ENCODE measurements around the gene SEPHS2. TPM values are rescaled to one million over a fixed set of nuclear protein-coding genes. Genes with fewer than 3 reads are reported as not detected.
"Not testable (repeated sequence)": the region's sequence is repeated elsewhere in the genome, so short reads cannot be mapped to it uniquely, and the experiment has no call there.

Gene SEPHS2
- polyA plus RNA-seq, 3 donors = 25.0 to 45.0 (median 38.6) TPM

GRCh38 chr16:30473231-30474073 lies 27.8 kb upstream of the SEPHS2 start:
- H3K27ac ChIP-seq (ENCODE audit: low read depth, low read length) = no peak overlapping the region

GRCh38 chr16:30472328-30472942 lies 26.8 kb upstream of the SEPHS2 start, which contains the start of gene ITGAL:
TSS of gene ITGAL (plus strand) at chr16:30472742. CDS start at chr16:30472838, 96 bp downstream.
- WGBS, 3 donors = 46 to 50% (median 46%) methylated on average over 8 of the region's 8 CpGs
- no peak within 1 kb of the TSS for H3K27ac ChIP-seq (ENCODE audit: low read depth, low read length)

More at GRCh38 chr16:30473231-30474073, 27.8 kb upstream of the SEPHS2 start:
- WGBS, 3 donors = 45 to 66% (median 48%) methylated on average over 19 of the region's 19 CpGs

- WGBS, 3 donors = 80 to 87% (median 84%) methylated on average over 8 of the region's 8 CpGs
- no peak overlapping the region for H3K27ac ChIP-seq (ENCODE audit: low read depth, low read length)
These were observed 24.9 kb upstream of the SEPHS2 start for GRCh38 chr16:30470632-30470995.

- no peak overlapping the region for H3K27ac ChIP-seq (ENCODE audit: low read depth, low read length)
- 76 to 84% (median 81%) methylated on average over 3 of the region's 3 CpGs for WGBS, 3 donors
These were observed 24.5 kb upstream of the SEPHS2 start for GRCh38 chr16:30470170-30470512.

- H3K27ac ChIP-seq (ENCODE audit: low read depth, low read length) = no peak overlapping the region
- 76 to 92% (median 89%) methylated on average over 7 of the region's 7 CpGs for WGBS, 3 donors
These were observed 18.4 kb upstream of the SEPHS2 start for GRCh38 chr16:30464078-30464477.

GRCh38 chr16:30461426-30461825 lies 15.8 kb upstream of the SEPHS2 start:
- H3K27ac ChIP-seq (ENCODE audit: low read depth, low read length) = not testable (repeated sequence)
- WGBS, 3 donors = 58 to 84% (median 73%) methylated on average over 5 of the region's 5 CpGs

GRCh38 chr16:30459456-30459855 lies 13.8 kb upstream of the SEPHS2 start:
- H3K27ac ChIP-seq (ENCODE audit: low read depth, low read length) = no peak overlapping the region
- 83 to 85% (median 84%) methylated on average over 11 of the region's 11 CpGs for WGBS, 3 donors

- WGBS, 3 donors = 55 to 78% (median 59%) methylated on average over 22 of the region's 22 CpGs
- H3K27ac ChIP-seq (ENCODE audit: low read depth, low read length) = no peak overlapping the region
These were observed 13.1 kb upstream of the SEPHS2 start for GRCh38 chr16:30458561-30459394.

- WGBS, 3 donors = 90 to 93% (median 91%) methylated on average over 16 of the region's 16 CpGs
- no peak overlapping the region for H3K27ac ChIP-seq (ENCODE audit: low read depth, low read length)
These were observed 12.3 kb upstream of the SEPHS2 start for GRCh38 chr16:30457743-30458560.

GRCh38 chr16:30457256-30457655 lies 11.6 kb upstream of the SEPHS2 start:
- H3K27ac ChIP-seq (ENCODE audit: low read depth, low read length) = no peak overlapping the region
- 80 to 100% (median 100%) methylated on average over 1 of the region's 1 CpG for WGBS, 3 donors

GRCh38 chr16:30456302-30456701 lies 10.6 kb upstream of the SEPHS2 start:
- H3K27ac ChIP-seq (ENCODE audit: low read depth, low read length) = no peak overlapping the region
- WGBS, 3 donors = 80 to 93% (median 93%) methylated on average over 1 of the region's 1 CpG

GRCh38 chr16:30452709-30453580 lies 7.3 kb upstream of the SEPHS2 start:
- WGBS, 3 donors = 62 to 72% (median 72%) methylated on average over 20 of the region's 20 CpGs
- not testable (repeated sequence) for H3K27ac ChIP-seq (ENCODE audit: low read depth, low read length)

- no peak overlapping the region for H3K27ac ChIP-seq (ENCODE audit: low read depth, low read length)
- 88 to 93% (median 88%) methylated on average over 3 of the region's 3 CpGs for WGBS, 3 donors
These were observed 3.4 kb upstream of the SEPHS2 start for GRCh38 chr16:30449116-30449435.

GRCh38 chr16:30447512-30448226 lies 2.0 kb upstream of the SEPHS2 start:
- H3K27ac ChIP-seq (ENCODE audit: low read depth, low read length) = no peak overlapping the region
- 34 to 89% (median 80%) methylated on average over 12 of the region's 12 CpGs for WGBS, 3 donors

- WGBS, 3 donors = 66 to 75% (median 68%) methylated on average over 10 of the region's 10 CpGs
- no peak overlapping the region for H3K27ac ChIP-seq (ENCODE audit: low read depth, low read length)
These were observed 525 bp upstream of the SEPHS2 start for GRCh38 chr16:30446203-30446595.

GRCh38 chr16:30445149-30445407 lies 596 bp downstream of the SEPHS2 start:
- no peak overlapping the region for H3K27ac ChIP-seq (ENCODE audit: low read depth, low read length)
- 24 to 29% (median 28%) methylated on average over 11 of the region's 11 CpGs for WGBS, 3 donors
